ENCODE measurements around the gene RTCA. TPM values are rescaled to one million over a fixed set of nuclear protein-coding genes. Genes with fewer than 3 reads are reported as not detected.

Gene RTCA
- total RNA-seq, 1 experiment from 2014 or later = 26.5 TPM

DNA sequence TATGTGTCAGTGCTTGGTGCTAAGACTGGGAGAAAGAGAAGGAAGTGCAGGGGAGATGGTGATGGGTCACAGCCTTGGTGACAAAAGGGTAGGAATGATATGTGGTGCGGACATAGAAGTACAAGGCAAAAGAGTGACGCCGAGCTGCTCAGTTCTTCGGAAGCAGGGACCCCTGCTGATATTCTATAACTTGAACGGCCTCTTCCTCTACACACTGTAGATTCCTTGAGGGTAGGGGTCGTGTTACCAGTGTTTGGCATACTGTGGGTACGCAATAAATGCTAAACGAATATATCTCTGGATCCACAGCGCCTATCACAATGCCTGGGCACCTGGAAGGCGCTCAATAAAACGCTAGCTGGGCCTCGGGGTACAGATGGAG, 16.9 kb upstream of the RTCA start:
- peak overlapping the region; percentile 78 for H3K4me2 ChIP-seq (ENCODE audit: low read length)
- no peaks in the 10 kb centered on the region for H3K9me2 ChIP-seq (ENCODE audit: insufficient read depth)
- H4K20me1 ChIP-seq (ENCODE audit: insufficient read depth) = no peaks in the 10 kb centered on the region
- no peaks in the 10 kb centered on the region for H3K36me3 ChIP-seq (ENCODE audit: control insufficient read depth in 1 of 2, insufficient read depth in 2 of 2, low read length in 2 of 2)
- TF ChIP-seq EGR1 (IDR thresholded peaks at IDR 0.05; ENCODE audit: low read depth) (no peak), POLR2A (IDR thresholded peaks at IDR 0.05; ENCODE audit: borderline replicate concordance, extremely low read depth, insufficient read depth, insufficient read length) (no peak), EZH2 (IDR thresholded peaks at IDR 0.05) (no peak), SRF (IDR thresholded peaks at IDR 0.05; ENCODE audit: low read depth) (no peak), SP1 (IDR thresholded peaks at IDR 0.05; ENCODE audit: low read depth) (no peak), ZNF274 (IDR thresholded peaks at IDR 0.05; ENCODE audit: low read depth, low read length) (no peak), YY1 (IDR thresholded peaks at IDR 0.05; ENCODE audit: extremely low read depth, insufficient replicate concordance, low read depth, low read length) (no peak), CBX3 (IDR thresholded peaks at IDR 0.05; ENCODE audit: low read depth) (no peak), ELF1 (IDR thresholded peaks at IDR 0.05; ENCODE audit: borderline replicate concordance, low read depth) (no peak), TCF7L2 (IDR thresholded peaks at IDR 0.05; ENCODE audit: borderline replicate concordance, extremely low read depth, insufficient read depth, insufficient read length) (no peak), JUND (IDR thresholded peaks at IDR 0.05) (no peak), FOSL1 (IDR thresholded peaks at IDR 0.05; ENCODE audit: low read depth) (no peak), EZH2phosphoT487 (IDR thresholded peaks at IDR 0.05; ENCODE audit: borderline replicate concordance) (no peak), POLR2AphosphoS5 (IDR thresholded peaks at IDR 0.05; ENCODE audit: low read depth, low read length) (no peak), CEBPB (IDR thresholded peaks at IDR 0.05; ENCODE audit: low read depth) (no peak)
- TF ChIP-seq, protein P1, sequence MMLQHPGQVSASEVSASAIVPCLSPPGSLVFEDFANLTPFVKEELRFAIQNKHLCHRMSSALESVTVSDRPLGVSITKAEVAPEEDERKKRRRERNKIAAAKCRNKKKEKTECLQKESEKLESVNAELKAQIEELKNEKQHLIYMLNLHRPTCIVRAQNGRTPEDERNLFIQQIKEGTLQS (IDR thresholded peaks at IDR 0.05) = no peak
- TF ChIP-seq, protein P2, sequence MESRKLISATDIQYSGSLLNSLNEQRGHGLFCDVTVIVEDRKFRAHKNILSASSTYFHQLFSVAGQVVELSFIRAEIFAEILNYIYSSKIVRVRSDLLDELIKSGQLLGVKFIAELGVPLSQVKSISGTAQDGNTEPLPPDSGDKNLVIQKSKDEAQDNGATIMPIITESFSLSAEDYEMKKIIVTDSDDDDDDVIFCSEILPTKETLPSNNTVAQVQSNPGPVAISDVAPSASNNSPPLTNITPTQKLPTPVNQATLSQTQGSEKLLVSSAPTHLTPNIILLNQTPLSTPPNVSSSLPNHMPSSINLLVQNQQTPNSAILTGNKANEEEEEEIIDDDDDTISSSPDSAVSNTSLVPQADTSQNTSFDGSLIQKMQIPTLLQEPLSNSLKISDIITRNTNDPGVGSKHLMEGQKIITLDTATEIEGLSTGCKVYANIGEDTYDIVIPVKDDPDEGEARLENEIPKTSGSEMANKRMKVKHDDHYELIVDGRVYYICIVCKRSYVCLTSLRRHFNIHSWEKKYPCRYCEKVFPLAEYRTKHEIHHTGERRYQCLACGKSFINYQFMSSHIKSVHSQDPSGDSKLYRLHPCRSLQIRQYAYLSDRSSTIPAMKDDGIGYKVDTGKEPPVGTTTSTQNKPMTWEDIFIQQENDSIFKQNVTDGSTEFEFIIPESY (IDR thresholded peaks at IDR 0.05; ENCODE audit: extremely low read depth, insufficient replicate concordance, low read length) = no peak
- TF ChIP-seq, protein P3, sequence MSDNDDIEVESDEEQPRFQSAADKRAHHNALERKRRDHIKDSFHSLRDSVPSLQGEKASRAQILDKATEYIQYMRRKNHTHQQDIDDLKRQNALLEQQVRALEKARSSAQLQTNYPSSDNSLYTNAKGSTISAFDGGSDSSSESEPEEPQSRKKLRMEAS (IDR thresholded peaks at IDR 0.05) = no peak
- TF ChIP-seq, protein P4, sequence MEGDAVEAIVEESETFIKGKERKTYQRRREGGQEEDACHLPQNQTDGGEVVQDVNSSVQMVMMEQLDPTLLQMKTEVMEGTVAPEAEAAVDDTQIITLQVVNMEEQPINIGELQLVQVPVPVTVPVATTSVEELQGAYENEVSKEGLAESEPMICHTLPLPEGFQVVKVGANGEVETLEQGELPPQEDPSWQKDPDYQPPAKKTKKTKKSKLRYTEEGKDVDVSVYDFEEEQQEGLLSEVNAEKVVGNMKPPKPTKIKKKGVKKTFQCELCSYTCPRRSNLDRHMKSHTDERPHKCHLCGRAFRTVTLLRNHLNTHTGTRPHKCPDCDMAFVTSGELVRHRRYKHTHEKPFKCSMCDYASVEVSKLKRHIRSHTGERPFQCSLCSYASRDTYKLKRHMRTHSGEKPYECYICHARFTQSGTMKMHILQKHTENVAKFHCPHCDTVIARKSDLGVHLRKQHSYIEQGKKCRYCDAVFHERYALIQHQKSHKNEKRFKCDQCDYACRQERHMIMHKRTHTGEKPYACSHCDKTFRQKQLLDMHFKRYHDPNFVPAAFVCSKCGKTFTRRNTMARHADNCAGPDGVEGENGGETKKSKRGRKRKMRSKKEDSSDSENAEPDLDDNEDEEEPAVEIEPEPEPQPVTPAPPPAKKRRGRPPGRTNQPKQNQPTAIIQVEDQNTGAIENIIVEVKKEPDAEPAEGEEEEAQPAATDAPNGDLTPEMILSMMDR (IDR thresholded peaks at IDR 0.05 in 2 of 3, conservative IDR thresholded peaks at IDR 0.05 in 1 of 3; ENCODE audit: borderline replicate concordance in 1 of 3, insufficient read depth in 1 of 3, low read depth in 2 of 3, low read length in 2 of 3) = no peak
- peak overlapping the region; percentile 86 for H3K9ac ChIP-seq (ENCODE audit: low read length)
- no peaks in the 10 kb centered on the region for H3K27me3 ChIP-seq (ENCODE audit: insufficient read depth, low read length)
- H2AFZ ChIP-seq (ENCODE audit: low read depth, low read length, poor library complexity, severe bottlenecking) = peak overlapping the region; percentile 82
- ChIA-PET POLR2A (interaction anchor here (0.8 to 1.3 kb wide), 2 partner anchors 11 to 40 kb away, joined by 3 to 4 read pairs; no protein-coding TSS in a partner anchor), RAD21 (ENCODE audit: low non-redundant PET in 1 of 2, low total read pairs in 2 of 2, uncharacterized antibody in 2 of 2, unreplicated experiment in 2 of 2) (no interaction called here), CTCF (interaction anchor here (1.0 kb wide), 2 partner anchors 17 to 210 kb away, joined by 4 read pairs; partner anchors contain the start of gene RTCA)
- peaks cover 24% of the 10 kb centered on the region for H3K79me2 ChIP-seq (ENCODE audit: insufficient read depth, low read length)
- intact Hi-C loops (cut with micrococcal nuclease) = no loop called here
- peaks cover 6 to 17% of the 10 kb centered on the region in 2 experiments; a peak in 3 of 4 replicates for H3K4me1 ChIP-seq (ENCODE audit: control insufficient read depth in 1 of 2, insufficient read depth in 2 of 2, low read length in 2 of 2)
- TSS peak; percentile 74 for BruUV-seq (replicated peaks)
- peak overlapping the region; percentile 59 for H3K27ac ChIP-seq (ENCODE audit: low read depth, low read length)
- DNase-seq (ENCODE audit: low read depth, low spot score) (no peak), ATAC-seq (no peak)
- H3K4me3 ChIP-seq (replicated peaks in 1 of 2; ENCODE audit: low read depth in 1 of 2, low read length in 2 of 2) = peak overlapping the region; percentile 88 to 92
- no peaks in the 10 kb centered on the region for H3K9me3 ChIP-seq (ENCODE audit: control insufficient read depth in 1 of 2, insufficient read depth in 1 of 2, low read depth in 1 of 2, low read length in 2 of 2)
